Stimulated activated effector memory CD8-positive, alpha-beta T cell treated with anti-CD3 and anti-CD28 coated beads, Interleukin-12 subunit alpha, Interleukin-12 subunit beta, amount 100 ng/mL, for 72 hours (primary cell): Measurements from ENCODE around the gene FAM98C.
"Not testable (repeated sequence)": the region's sequence is repeated elsewhere in the genome, so short reads cannot be mapped to it uniquely, and the experiment has no call there.

Source experiments
- ATAC-seq: fragments of 150-1000 bp; cut with Tn5 transposase; 2 replicates; pipeline ENCODE4 v1.10.0; 2021
- DNase-seq, 2 donors: peaks; one replicate each; pipeline ENCODE4 v3.0.0; 2021 to 2022; ENCODE audit warnings: low spot score in 2 of 2
- H3K27ac Mint-ChIP-seq: one replicate; pipeline ENCODE4 v1.8.0; 2022; ENCODE audit warnings: mild to moderate bottlenecking, mixed read lengths
- H3K36me3 Mint-ChIP-seq: one replicate; pipeline ENCODE4 v1.8.0; 2022; ENCODE audit warnings: mild to moderate bottlenecking, mixed read lengths
- H3K4me1 Mint-ChIP-seq: one replicate; pipeline ENCODE4 v1.8.0; 2022; ENCODE audit warnings: mixed read lengths
- H3K4me3 Mint-ChIP-seq: one replicate; pipeline ENCODE4 v1.8.0; 2022; ENCODE audit warnings: mild to moderate bottlenecking, mixed read lengths
- H3K9me3 Mint-ChIP-seq: one replicate; pipeline ENCODE4 v1.8.0; 2022; ENCODE audit warnings: mixed read lengths

FAM98C gene

GRCh38 chr19:38402967-38403674 lies at the start of gene FAM98C:
Gene FAM98C (plus strand): TSS chr19:38403093. CDS start chr19:38403154, 61 bp downstream.
- peaks cover 31% of the 10 kb centered on the region for H3K4me1 Mint-ChIP-seq

GRCh38 chr19:38355728-38356725 lies 46.9 kb upstream of the FAM98C start:
- H3K4me1 Mint-ChIP-seq: peaks cover 6% of the 10 kb centered on the region
- H3K36me3 Mint-ChIP-seq: no peaks in the 10 kb centered on the region
- ATAC-seq (no peak), DNase-seq (no peak)
- no peak overlapping the region for H3K4me3 Mint-ChIP-seq
- H3K9me3 Mint-ChIP-seq: no peaks in the 10 kb centered on the region
- H3K27ac Mint-ChIP-seq: no peak overlapping the region

More at GRCh38 chr19:38402967-38403674, at the start of gene FAM98C:
- DNase-seq (peak; percentile 98 to 99), ATAC-seq (peak; percentile 97)
- Mint-ChIP-seq H3K36me3 (peaks cover 53% of the 10 kb centered on the region), H3K4me3 (peak within 1 kb of the TSS; percentile 90), H3K27ac (peak within 1 kb of the TSS; percentile 94), H3K9me3 (no peaks in the 10 kb centered on the region)

GRCh38 chr19:38358071-38358470 lies 44.8 kb upstream of the FAM98C start:
- H3K4me3 Mint-ChIP-seq: no peak overlapping the region
- H3K4me1 Mint-ChIP-seq: peaks cover 20% of the 10 kb centered on the region
- H3K9me3 Mint-ChIP-seq: no peaks in the 10 kb centered on the region
- no peak for DNase-seq
- peaks cover 4% of the 10 kb centered on the region for H3K36me3 Mint-ChIP-seq
- no peak overlapping the region for H3K27ac Mint-ChIP-seq
- ATAC-seq: no peak

GRCh38 chr19:38359242-38360021 lies 43.5 kb upstream of the FAM98C start:
- DNase-seq (no peak), ATAC-seq (no peak)
- peak overlapping the region; percentile 78 for H3K4me3 Mint-ChIP-seq
- H3K27ac Mint-ChIP-seq: no peak overlapping the region
- peaks cover 4% of the 10 kb centered on the region for H3K36me3 Mint-ChIP-seq
- H3K4me1 Mint-ChIP-seq: peaks cover 20% of the 10 kb centered on the region
- no peaks in the 10 kb centered on the region for H3K9me3 Mint-ChIP-seq

GRCh38 chr19:38360351-38360750 lies 42.5 kb upstream of the FAM98C start:
- peaks cover 20% of the 10 kb centered on the region for H3K4me1 Mint-ChIP-seq
- ATAC-seq (no peak), DNase-seq (no peak)
- H3K4me3 Mint-ChIP-seq: peak overlapping the region; percentile 78
- H3K27ac Mint-ChIP-seq: no peak overlapping the region
- H3K36me3 Mint-ChIP-seq: peaks cover 4% of the 10 kb centered on the region
- no peaks in the 10 kb centered on the region for H3K9me3 Mint-ChIP-seq

GRCh38 chr19:38360839-38361631 lies 41.9 kb upstream of the FAM98C start:
- no peak for DNase-seq
- peaks cover 20% of the 10 kb centered on the region for H3K4me1 Mint-ChIP-seq
- H3K27ac Mint-ChIP-seq: no peak overlapping the region
- peak overlapping the region; percentile 78 for H3K4me3 Mint-ChIP-seq
- ATAC-seq: no peak
- no peaks in the 10 kb centered on the region for H3K9me3 Mint-ChIP-seq
- peaks cover 4% of the 10 kb centered on the region for H3K36me3 Mint-ChIP-seq

- H3K4me1 Mint-ChIP-seq: peaks cover 20% of the 10 kb centered on the region
- no peak overlapping the region for H3K27ac Mint-ChIP-seq
- H3K9me3 Mint-ChIP-seq: no peaks in the 10 kb centered on the region
These were observed 41.2 kb upstream of the FAM98C start for GRCh38 chr19:38361633-38362075.

GRCh38 chr19:38362076-38362945 lies 40.6 kb upstream of the FAM98C start:
- peak overlapping the region; percentile 78 for H3K4me3 Mint-ChIP-seq
- peaks cover 20% of the 10 kb centered on the region for H3K4me1 Mint-ChIP-seq
- H3K27ac Mint-ChIP-seq: no peak overlapping the region
- no peaks in the 10 kb centered on the region for H3K9me3 Mint-ChIP-seq
- peaks cover 4% of the 10 kb centered on the region for H3K36me3 Mint-ChIP-seq
- ATAC-seq (peak; percentile 78), DNase-seq (peak; percentile 61 to 90)

More at GRCh38 chr19:38361633-38362075, 41.2 kb upstream of the FAM98C start:
- ATAC-seq (peak; percentile 80), DNase-seq (peak; percentile 54 to 87)
- peak overlapping the region; percentile 78 for H3K4me3 Mint-ChIP-seq
- H3K36me3 Mint-ChIP-seq: peaks cover 4% of the 10 kb centered on the region

GRCh38 chr19:38362946-38363688 lies 39.8 kb upstream of the FAM98C start:
- H3K4me3 Mint-ChIP-seq: peak overlapping the region; percentile 78
- DNase-seq: not testable (repeated sequence)

GRCh38 chr19:38367041-38367440 lies 35.9 kb upstream of the FAM98C start:
- Mint-ChIP-seq H3K27ac (no peak overlapping the region), H3K4me1 (peaks cover 6% of the 10 kb centered on the region), H3K36me3 (no peaks in the 10 kb centered on the region), H3K9me3 (no peaks in the 10 kb centered on the region), H3K4me3 (no peak overlapping the region)
- ATAC-seq (no peak), DNase-seq (no peak)

More at GRCh38 chr19:38362946-38363688, 39.8 kb upstream of the FAM98C start:
- not testable (repeated sequence) for H3K27ac Mint-ChIP-seq, H3K9me3 Mint-ChIP-seq, ATAC-seq, H3K36me3 Mint-ChIP-seq
- peaks cover 20% of the 10 kb centered on the region for H3K4me1 Mint-ChIP-seq

- Mint-ChIP-seq H3K4me1 (peaks cover 7% of the 10 kb centered on the region), H3K9me3 (no peaks in the 10 kb centered on the region), H3K27ac (no peak overlapping the region), H3K4me3 (no peak overlapping the region), H3K36me3 (peaks cover 7% of the 10 kb centered on the region)
- DNase-seq (no peak), ATAC-seq (no peak)
These were observed 33.3 kb upstream of the FAM98C start for GRCh38 chr19:38369584-38369983.

- Mint-ChIP-seq H3K9me3 (no peaks in the 10 kb centered on the region), H3K4me3 (no peak overlapping the region), H3K4me1 (peaks cover 14% of the 10 kb centered on the region), H3K27ac (no peak overlapping the region), H3K36me3 (peaks cover 14% of the 10 kb centered on the region)
- no peak for ATAC-seq
- DNase-seq: no peak
These were observed 32.6 kb upstream of the FAM98C start for GRCh38 chr19:38370299-38370698.

GRCh38 chr19:38371081-38371480 lies 31.8 kb upstream of the FAM98C start:
- Mint-ChIP-seq H3K4me1 (peaks cover 22% of the 10 kb centered on the region), H3K36me3 (peaks cover 22% of the 10 kb centered on the region), H3K4me3 (no peak overlapping the region), H3K9me3 (no peaks in the 10 kb centered on the region), H3K27ac (no peak overlapping the region)
- ATAC-seq: no peak
- DNase-seq: no peak
